AG04450 (cell line): ENCODE measurements around the gene HNRNPC. TPM values are rescaled to one million over a fixed set of nuclear protein-coding genes. Genes with fewer than 3 reads are reported as not detected.

ENCODE experiments used
- CTCF ChIA-PET: fragments of 300-600, 350-600 bp; formaldehyde crosslinking; extraction: SDS; loops from one replicate; lab custom pipeline; 2022; ENCODE audit warnings: antibody characterized with exemption, inconsistent platforms; lab: Charles Lee
- POLR2A ChIA-PET: fragments of 350-600 bp; formaldehyde crosslinking; extraction: SDS; loops from one replicate; lab custom pipeline; 2021; ENCODE audit warnings: antibody characterized with exemption, inconsistent platforms; lab: Yijun Ruan, JAX
- DNase-seq: peaks from one replicate; pipeline ENCODE4 v3.0.0-alpha.2; 2011; ENCODE audit warnings: low read depth, low spot score
- H3K27ac ChIP-seq: one replicate; pipeline ENCODE4 v1.5.1; 2012; ENCODE audit warnings: low read depth, low read length, control low read depth
- H3K27me3 ChIP-seq: one replicate; pipeline ENCODE4 v1.6.0; 2012; ENCODE audit warnings: low read length; ENCODE audit not compliant: control insufficient read depth, insufficient read depth
- H3K4me3 ChIP-seq: 2 replicates; pipeline ENCODE4 v1.5.1; 2011; ENCODE audit warnings: mild to moderate bottlenecking, low read depth, low read length, control low read depth
- H3K9me3 ChIP-seq: 2 replicates; pipeline ENCODE4 v1.5.1; 2012; ENCODE audit warnings: low read length; ENCODE audit not compliant: control insufficient read depth, insufficient read depth
- CTCF ChIP-seq: IDR thresholded peaks from 2 replicates; pipeline ENCODE4 v1.5.1; 2011; ENCODE audit warnings: low read depth, low read length, control low read depth, inconsistent platforms
- polyA minus RNA-seq: library from RNA; depleted of rRNA, polyadenylated mRNA; stranded (reverse); fragments of >200 nt; gene quantifications from 2 replicates; pipeline ENCODE4 v1.2.3, GENCODE V29; 2011; rRNA and poly(A)+ RNA removed
- polyA plus RNA-seq: library from polyadenylated mRNA; depleted of rRNA; stranded (reverse); fragments of >200 nt; gene quantifications from 2 replicates; pipeline ENCODE4 v1.2.3, GENCODE V29; 2011; rRNA removed

The HNRNPC gene
- polyA plus RNA-seq (813 and 828 TPM in 2 replicates), polyA minus RNA-seq (452 and 470 TPM in 2 replicates)

- Histone ChIP-seq H3K4me3 (peak within 1 kb of the TSS; percentile 99), H3K27me3 (no peaks in the 10 kb centered on the region), H3K9me3 (no peaks in the 10 kb centered on the region), H3K27ac (peak within 1 kb of the TSS; percentile 81)
- DNase-seq: peak; percentile 100
- CTCF ChIA-PET: no interaction called here
- POLR2A ChIA-PET: interaction anchor here (0.6 kb wide), 1 partner anchor 9 kb away, joined by 6 read pairs; no protein-coding TSS in a partner anchor
- TF ChIP-seq CTCF: no peak
Observed at GRCh38 chr14:21269252-21270046, at the start of gene HNRNPC. Gene HNRNPC (minus strand): TSS chr14:21269442. CDS start chr14:21234193, 35,249 bp downstream.

GRCh38 chr14:21317398-21317797 lies 48.2 kb upstream of the HNRNPC start:
- Histone ChIP-seq H3K27ac (no peak overlapping the region), H3K9me3 (no peaks in the 10 kb centered on the region), H3K4me3 (no peak overlapping the region), H3K27me3 (peaks cover 15% of the 10 kb centered on the region)
- ChIA-PET CTCF (no interaction called here), POLR2A (no interaction called here)
- no peak for DNase-seq
- TF ChIP-seq CTCF: no peak

- Histone ChIP-seq H3K27ac (no peak overlapping the region), H3K9me3 (no peaks in the 10 kb centered on the region), H3K27me3 (peaks cover 23% of the 10 kb centered on the region), H3K4me3 (no peak overlapping the region)
- no peak for TF ChIP-seq CTCF
- ChIA-PET POLR2A (no interaction called here), CTCF (no interaction called here)
- DNase-seq: no peak
Observed at GRCh38 chr14:21313512-21313911, 44.3 kb upstream of the HNRNPC start.

- Histone ChIP-seq H3K9me3 (no peaks in the 10 kb centered on the region), H3K27ac (no peak overlapping the region), H3K4me3 (no peak overlapping the region), H3K27me3 (peaks cover 27% of the 10 kb centered on the region)
- TF ChIP-seq CTCF: no peak
- ChIA-PET POLR2A (no interaction called here), CTCF (interaction anchor here (0.6 to 0.8 kb wide), 2 partner anchors 311 to 697 kb away, joined by 3 read pairs; no protein-coding TSS in a partner anchor)
- DNase-seq: no peak
Observed at GRCh38 chr14:21311614-21312013, 42.4 kb upstream of the HNRNPC start.

- TF ChIP-seq CTCF: no peak
- ChIA-PET CTCF (no interaction called here), POLR2A (no interaction called here)
- H3K4me3 ChIP-seq: no peak overlapping the region
- peaks cover 30% of the 10 kb centered on the region for H3K27me3 ChIP-seq
- DNase-seq: no peak
- no peaks in the 10 kb centered on the region for H3K9me3 ChIP-seq
- H3K27ac ChIP-seq: no peak overlapping the region
Observed at GRCh38 chr14:21309956-21310355, 40.7 kb upstream of the HNRNPC start.
